NCI-H1105 treated with DMSO at 0.1 percent for 48 hours (cell line): Measurements from ENCODE around the gene PTCD2.

ENCODE experiments used
- DNase-seq: peaks from one replicate; lab custom pipeline; 2025; lab: John Stamatoyannopoulos, UW

The PTCD2 gene

GRCh38 chr5:72415616-72416325 lies 95.6 kb downstream of the PTCD2 start:
- no peak for DNase-seq

GRCh38 chr5:72417333-72418062 lies 97.3 kb downstream of the PTCD2 start:
- no peak for DNase-seq
